Esophagus (tissue), 2 donors: ENCODE measurements around the gene SLC9A1. TPM values are rescaled to one million over a fixed set of nuclear protein-coding genes. Genes with fewer than 3 reads are reported as not detected.
"Not testable (repeated sequence)": the region's sequence is repeated elsewhere in the genome, so short reads cannot be mapped to it uniquely, and the experiment has no call there.

Experiments
- H3K27ac ChIP-seq, 2 donors: one replicate each; pipeline ENCODE4 v1.5.1; 2013; ENCODE audit warnings: low read depth in 2 of 2, mild to moderate bottlenecking in 2 of 2, inconsistent platforms in 1 of 2, low read length in 1 of 2, moderate library complexity in 1 of 2
- H3K27me3 ChIP-seq, 2 donors: one replicate each; pipeline ENCODE4 v1.6.1; 2013; ENCODE audit warnings: low read length in 2 of 2, control low read depth in 1 of 2, mild to moderate bottlenecking in 1 of 2; ENCODE audit not compliant: insufficient read depth in 2 of 2, control insufficient read depth in 1 of 2
- H3K36me3 ChIP-seq, 2 donors: one replicate each; pipeline ENCODE4 v1.6.1; 2013; ENCODE audit warnings: low read length in 1 of 2; ENCODE audit not compliant: control insufficient read depth in 2 of 2, insufficient read depth in 2 of 2
- H3K4me1 ChIP-seq, 2 donors: one replicate each; pipeline ENCODE4 v1.6.1; 2013; ENCODE audit warnings: low read length in 1 of 2; ENCODE audit not compliant: control insufficient read depth in 2 of 2, insufficient read depth in 2 of 2
- H3K4me3 ChIP-seq, 2 donors: one replicate each; pipeline ENCODE4 v1.5.1; 2013; ENCODE audit warnings: low read length in 2 of 2, mild to moderate bottlenecking in 2 of 2, low read depth in 1 of 2, moderate library complexity in 1 of 2
- H3K9me3 ChIP-seq, 2 donors: one replicate each; pipeline ENCODE4 v1.6.1; 2013; ENCODE audit warnings: mild to moderate bottlenecking in 2 of 2, low read depth in 1 of 2, low read length in 1 of 2, moderate library complexity in 1 of 2; ENCODE audit not compliant: control insufficient read depth in 2 of 2, insufficient read depth in 1 of 2
- WGBS, 2 donors: extraction: QIAGEN DNeasy Blood & Tissue Kit; methylation state at CpG; one replicate each; pipeline ENCODE4 v1.1.7; 2013; 5-methylcytosine and 5-hydroxymethylcytosine counted together
- polyA plus RNA-seq, 2 donors: library from polyadenylated mRNA; stranded (reverse); fragments of 200-250 nt; gene quantifications; one replicate each; pipeline ENCODE4 v1.2.3, GENCODE V29; 2013
- donor health status: healthy with polysubstance abuse.
- donor health status: Bipolar disorder and iron deficiency.

SLC9A1 gene
- polyA plus RNA-seq, 2 donors: 9.1 to 16.1 TPM

- not testable (repeated sequence) for H3K27ac ChIP-seq, H3K9me3 ChIP-seq, H3K36me3 ChIP-seq, H3K4me3 ChIP-seq, H3K4me1 ChIP-seq, H3K27me3 ChIP-seq
- 84 to 90% methylated on average over 5 of the region's 5 CpGs for WGBS, 2 donors
These were observed 18.1 kb upstream of the SLC9A1 start for GRCh38 chr1:27172992-27173391.

- Histone ChIP-seq H3K36me3 (no peaks in the 10 kb centered on the region), H3K27me3 (no peaks in the 10 kb centered on the region), H3K4me1 (no peaks in the 10 kb centered on the region), H3K4me3 (no peak overlapping the region), H3K27ac (no peak overlapping the region), H3K9me3 (no peaks in the 10 kb centered on the region)
- 72% methylated on average over 4 of the region's 4 CpGs for WGBS, 2 donors
These were observed 12.0 kb upstream of the SLC9A1 start for GRCh38 chr1:27166929-27167328.

GRCh38 chr1:27166351-27166802 is 11.5 kb upstream of the SLC9A1 start:
- no peak overlapping the region for H3K4me3 ChIP-seq
- 71 to 78% methylated on average over 1 of the region's 1 CpG for WGBS, 2 donors

GRCh38 chr1:27163093-27163492 is 8.2 kb upstream of the SLC9A1 start:
- Histone ChIP-seq H3K27ac (no peak overlapping the region), H3K9me3 (no peaks in the 10 kb centered on the region), H3K27me3 (no peaks in the 10 kb centered on the region), H3K4me1 (peaks cover 0 to 2% of the 10 kb centered on the region in 2 donors), H3K36me3 (no peaks in the 10 kb centered on the region), H3K4me3 (no peak overlapping the region)
- 84 to 89% methylated on average over 6 of the region's 6 CpGs for WGBS, 2 donors

More at GRCh38 chr1:27166351-27166802, 11.5 kb upstream of the SLC9A1 start:
- Histone ChIP-seq H3K36me3 (no peaks in the 10 kb centered on the region), H3K27ac (no peak overlapping the region), H3K4me1 (peaks cover 0 to under 1% of the 10 kb centered on the region in 2 donors), H3K27me3 (no peaks in the 10 kb centered on the region), H3K9me3 (no peaks in the 10 kb centered on the region)

GRCh38 chr1:27162090-27162489 is 7.2 kb upstream of the SLC9A1 start:
- no peak overlapping the region for H3K4me3 ChIP-seq
- peaks cover 0 to 2% of the 10 kb centered on the region in 2 donors for H3K4me1 ChIP-seq
- H3K9me3 ChIP-seq: no peaks in the 10 kb centered on the region
- 89 to 94% methylated on average over 4 of the region's 4 CpGs for WGBS, 2 donors
- no peaks in the 10 kb centered on the region for H3K36me3 ChIP-seq
- H3K27ac ChIP-seq: peak overlapping the region; percentile 57 to 62
- no peaks in the 10 kb centered on the region for H3K27me3 ChIP-seq

GRCh38 chr1:27161594-27161993 is 6.7 kb upstream of the SLC9A1 start:
- peak overlapping the region; percentile 91 to 97 for H3K27ac ChIP-seq

GRCh38 chr1:27157194-27157593 is 2.3 kb upstream of the SLC9A1 start:
- no peaks in the 10 kb centered on the region for H3K9me3 ChIP-seq
- no peak overlapping the region for H3K4me3 ChIP-seq
- H3K27me3 ChIP-seq: no peaks in the 10 kb centered on the region
- no peak overlapping the region for H3K27ac ChIP-seq
- no peaks in the 10 kb centered on the region for H3K36me3 ChIP-seq
- 94 to 95% methylated on average over 3 of the region's 3 CpGs for WGBS, 2 donors
- H3K4me1 ChIP-seq: peaks cover 9 to 16% of the 10 kb centered on the region in 2 donors

More at GRCh38 chr1:27161594-27161993, 6.7 kb upstream of the SLC9A1 start:
- peaks cover 0 to 2% of the 10 kb centered on the region in 2 donors for H3K4me1 ChIP-seq
- H3K9me3 ChIP-seq: no peaks in the 10 kb centered on the region
- no peak overlapping the region for H3K4me3 ChIP-seq
- no peaks in the 10 kb centered on the region for H3K27me3 ChIP-seq
- no peaks in the 10 kb centered on the region for H3K36me3 ChIP-seq
- 42 to 50% methylated on average over 5 of the region's 5 CpGs for WGBS, 2 donors

GRCh38 chr1:27154469-27154990 is 395 bp downstream of the SLC9A1 start:
- H3K4me1 ChIP-seq: peaks cover 9 to 14% of the 10 kb centered on the region in 2 donors
- peak overlapping the region; percentile 74 to 75 for H3K4me3 ChIP-seq
- no peaks in the 10 kb centered on the region for H3K36me3 ChIP-seq
- 3 to 15% methylated on average over 11 to 20 of the region's 20 CpGs for WGBS, 2 donors
- no peaks in the 10 kb centered on the region for H3K9me3 ChIP-seq
- no peaks in the 10 kb centered on the region for H3K27me3 ChIP-seq
- peak overlapping the region; percentile 92 to 93 for H3K27ac ChIP-seq

- peak overlapping the region; percentile 74 to 75 for H3K4me3 ChIP-seq
These were observed 982 bp downstream of the SLC9A1 start for GRCh38 chr1:27153927-27154358.

GRCh38 chr1:27153549-27153886 is 1.4 kb downstream of the SLC9A1 start:
- no peaks in the 10 kb centered on the region for H3K27me3 ChIP-seq
- WGBS, 2 donors: 20 to 24% methylated on average over 4 of the region's 4 CpGs
- H3K27ac ChIP-seq: peak overlapping the region; percentile 46 to 92
- H3K36me3 ChIP-seq: no peaks in the 10 kb centered on the region
- H3K9me3 ChIP-seq: no peaks in the 10 kb centered on the region
- peaks cover 9 to 14% of the 10 kb centered on the region in 2 donors for H3K4me1 ChIP-seq
- H3K4me3 ChIP-seq: peak overlapping the region; percentile 74 to 75

More at GRCh38 chr1:27153927-27154358, 982 bp downstream of the SLC9A1 start:
- Histone ChIP-seq H3K36me3 (no peaks in the 10 kb centered on the region), H3K4me1 (peaks cover 9 to 14% of the 10 kb centered on the region in 2 donors), H3K27ac (peak overlapping the region; percentile 46 to 92), H3K27me3 (no peaks in the 10 kb centered on the region), H3K9me3 (no peaks in the 10 kb centered on the region)
- 69 to 75% methylated on average over 21 of the region's 21 CpGs for WGBS, 2 donors
